Measurements from ENCODE around the gene HIVEP3.

HIVEP3 gene

DNA sequence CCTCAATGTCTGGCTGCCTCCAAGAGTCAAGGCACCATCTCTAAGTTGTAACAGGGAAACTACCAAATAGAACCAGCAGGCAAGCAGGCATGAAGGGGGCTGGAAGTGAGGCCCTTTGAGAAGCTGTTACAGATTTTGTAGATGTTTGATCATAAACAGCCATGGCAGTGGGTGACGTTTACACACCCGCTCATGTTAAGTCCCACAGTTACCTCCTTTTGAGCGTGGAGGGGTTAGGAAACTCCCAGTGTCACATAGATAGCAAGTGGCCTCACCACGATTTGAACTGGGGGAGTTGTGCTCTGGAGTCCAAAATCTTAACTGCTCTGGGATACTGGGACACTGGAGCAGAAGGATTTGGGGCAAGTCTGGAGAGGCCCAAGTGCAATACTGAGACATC lies 192.4 kb downstream of the HIVEP3 start:
- DNase-seq: no peak

DNA sequence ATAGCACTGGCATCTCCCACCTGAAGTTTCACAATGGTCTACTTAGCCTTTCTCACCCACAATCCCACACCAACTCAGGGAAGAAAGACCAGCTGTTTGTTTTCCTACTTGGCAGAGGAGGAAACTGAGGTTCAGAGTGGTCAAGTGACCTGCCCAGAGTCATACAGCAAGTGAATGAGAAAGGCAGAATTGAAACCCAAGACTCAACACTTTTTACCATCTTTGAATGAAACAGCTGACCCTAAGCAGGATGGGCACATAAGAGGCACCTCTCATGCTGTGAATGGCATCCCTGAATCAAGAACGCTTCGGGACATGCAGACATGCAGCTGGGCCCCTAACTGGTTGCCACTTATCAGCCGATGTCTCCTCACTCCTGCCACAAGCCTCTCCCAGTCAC lies 193.8 kb downstream of the HIVEP3 start:
- DNase-seq: no peak

DNA sequence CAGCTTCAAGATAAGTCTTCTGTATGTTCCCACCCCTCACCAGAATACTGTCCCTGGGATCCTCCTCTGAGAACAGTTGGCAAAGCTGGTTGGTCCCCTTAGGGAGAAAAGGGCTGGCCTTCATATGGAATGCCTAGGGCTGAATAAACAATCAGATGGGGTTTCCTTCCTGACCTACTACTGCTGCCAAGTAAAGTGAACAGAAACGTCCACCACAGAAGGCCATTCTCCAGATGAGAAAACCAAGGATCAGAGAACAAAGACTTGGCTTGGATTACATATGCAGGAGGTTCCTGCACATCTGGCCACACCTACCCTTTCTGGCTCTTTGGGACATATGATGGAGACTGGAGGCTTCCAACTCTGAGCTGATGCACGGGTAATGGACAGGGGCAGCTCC lies 194.5 kb downstream of the HIVEP3 start:
- peak; percentile 53 for DNase-seq

- no peak for DNase-seq
These were observed 194.9 kb downstream of the HIVEP3 start for GRCh38 chr1:41723786-41724185.

DNA sequence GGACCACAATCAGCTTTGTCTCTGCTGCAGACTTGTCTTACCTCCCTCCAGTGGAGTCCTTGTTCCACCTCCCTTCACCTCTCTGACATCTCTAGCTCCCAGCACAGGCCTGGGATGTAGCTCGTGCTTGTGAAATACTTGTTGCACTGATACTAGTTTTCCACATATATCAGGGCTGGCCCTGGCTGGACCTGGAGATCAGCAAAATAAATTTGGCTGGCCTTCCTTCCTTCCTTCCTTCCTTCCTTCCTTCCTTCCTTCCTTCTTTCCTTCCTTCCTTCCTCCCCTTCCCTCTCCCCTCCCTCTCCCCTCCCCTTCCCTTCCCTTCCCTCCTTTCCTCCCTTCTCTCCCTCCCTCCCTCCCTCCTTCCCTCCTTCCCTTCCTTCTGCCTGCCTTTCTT lies 196.5 kb downstream of the HIVEP3 start:
- DNase-seq: no peak

- no peak for DNase-seq
These were observed 197.8 kb downstream of the HIVEP3 start for GRCh38 chr1:41720861-41721410.

DNA sequence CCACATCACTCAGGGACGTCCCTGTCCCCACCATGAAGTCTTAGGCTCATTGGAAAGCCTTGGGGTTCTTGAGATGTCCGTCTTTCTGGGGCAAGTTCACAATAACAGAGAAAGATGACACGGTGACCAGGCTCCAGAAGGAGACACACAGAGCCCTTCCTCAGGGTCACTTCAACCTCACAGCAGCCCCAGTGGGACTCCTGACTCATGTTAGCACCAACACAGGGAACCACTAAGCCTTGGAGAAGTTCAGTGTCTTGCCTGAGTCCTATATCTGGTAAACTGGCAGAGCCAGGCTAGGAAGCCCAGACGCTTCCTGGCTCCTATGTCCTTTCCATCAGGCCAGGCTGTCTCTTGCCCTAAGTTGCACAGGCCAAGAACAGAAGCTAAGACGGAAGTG lies 199.1 kb downstream of the HIVEP3 start:
- peak; percentile 53 for DNase-seq

- no peak for DNase-seq
These were observed 199.6 kb downstream of the HIVEP3 start for GRCh38 chr1:41719128-41719527.

DNA sequence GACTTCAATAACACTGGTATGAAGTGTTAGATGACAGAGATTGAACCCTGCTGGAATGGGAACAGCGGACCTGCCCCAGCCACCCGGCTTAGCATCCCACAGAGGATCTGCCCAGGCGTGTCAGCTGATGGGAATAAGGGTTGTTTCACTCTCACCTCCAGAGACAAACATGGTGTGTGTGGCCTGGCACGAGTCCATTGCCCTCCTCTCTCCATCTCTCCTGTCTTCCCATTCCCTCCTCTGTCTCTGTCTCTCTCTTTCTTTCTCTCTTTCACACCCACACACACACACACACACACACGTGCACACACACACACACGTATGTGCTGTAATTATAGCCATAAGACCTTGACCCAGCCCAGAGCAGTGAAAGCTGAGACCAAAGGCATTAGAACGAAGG lies 200.2 kb downstream of the HIVEP3 start:
- DNase-seq: no peak

DNA sequence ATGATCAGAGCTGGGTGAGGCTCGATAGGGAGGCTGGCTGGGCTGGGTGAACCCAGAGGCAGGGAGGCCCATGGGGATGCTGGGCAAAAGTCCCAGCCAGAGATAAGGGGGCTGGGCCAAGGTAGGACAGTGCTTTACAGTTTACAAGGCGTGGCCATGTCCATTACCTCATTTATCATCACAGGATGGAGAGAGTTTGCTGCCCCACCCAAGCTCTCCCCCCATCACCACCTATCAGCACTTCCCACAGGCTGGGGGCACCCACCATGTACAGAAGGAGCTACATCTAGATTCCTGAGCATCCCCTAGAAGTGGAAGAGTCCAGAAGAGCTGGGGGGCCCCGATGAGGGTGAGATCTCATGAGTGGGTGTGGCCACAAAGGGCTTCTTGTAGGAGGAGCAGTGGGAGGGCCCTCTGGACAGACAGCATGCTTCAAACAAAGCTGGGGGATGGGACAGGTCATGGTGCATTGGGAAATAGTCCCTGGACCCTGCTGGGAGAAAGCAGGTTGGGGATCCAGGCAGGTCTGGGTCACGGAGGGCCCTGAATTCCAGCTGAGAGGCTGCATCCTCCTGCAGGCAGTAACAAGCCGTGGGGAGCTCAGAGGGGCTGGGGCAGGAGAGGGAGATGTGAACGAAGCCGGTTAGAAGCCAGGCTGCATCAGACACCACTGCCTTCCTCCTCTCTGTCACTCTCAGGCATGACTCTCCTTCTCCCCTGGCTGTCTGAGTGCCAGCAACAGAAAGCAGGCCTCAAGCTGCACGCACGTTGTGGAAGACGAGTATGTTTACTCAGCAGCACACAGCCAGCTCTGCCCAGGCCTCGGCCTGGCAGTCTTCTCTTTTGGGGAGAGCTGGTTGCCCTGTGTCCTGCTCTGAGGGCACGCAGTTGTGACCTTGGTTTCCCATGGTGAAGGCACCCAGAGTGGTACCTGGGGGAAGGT lies 202.3 kb downstream of the HIVEP3 start:
- peak; percentile 38 for DNase-seq

DNA sequence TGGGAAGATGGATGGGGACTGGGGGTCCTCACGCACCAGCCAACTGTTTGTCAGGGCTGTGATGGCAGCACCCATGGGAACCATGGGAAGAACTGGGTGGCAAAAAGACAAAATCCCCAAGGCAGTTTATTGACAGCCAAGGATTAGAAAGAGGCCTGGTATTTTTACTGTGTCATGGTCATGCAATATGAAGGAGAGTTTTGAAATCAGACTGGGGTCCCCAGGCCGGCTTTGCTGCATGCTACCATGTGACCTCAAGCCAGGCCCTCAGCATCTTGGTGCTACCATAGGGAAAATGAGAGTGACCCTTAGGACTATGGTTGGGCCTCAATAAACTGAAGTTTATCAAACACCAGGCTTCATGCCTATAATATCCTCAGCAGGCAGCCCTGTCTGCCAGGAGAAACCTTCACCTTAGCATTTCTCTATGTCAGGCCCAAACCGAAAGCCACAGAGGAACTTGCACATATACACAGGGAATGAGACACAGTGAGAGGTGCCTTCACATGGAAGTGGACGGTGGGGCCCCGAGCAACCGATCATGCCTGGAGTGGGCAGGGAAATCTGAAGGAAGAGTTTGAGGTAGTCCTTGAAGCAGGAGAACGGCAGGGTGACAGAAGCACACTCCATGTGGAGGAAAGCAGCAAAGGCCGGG lies 203.2 kb downstream of the HIVEP3 start:
- DNase-seq: no peak

DNA sequence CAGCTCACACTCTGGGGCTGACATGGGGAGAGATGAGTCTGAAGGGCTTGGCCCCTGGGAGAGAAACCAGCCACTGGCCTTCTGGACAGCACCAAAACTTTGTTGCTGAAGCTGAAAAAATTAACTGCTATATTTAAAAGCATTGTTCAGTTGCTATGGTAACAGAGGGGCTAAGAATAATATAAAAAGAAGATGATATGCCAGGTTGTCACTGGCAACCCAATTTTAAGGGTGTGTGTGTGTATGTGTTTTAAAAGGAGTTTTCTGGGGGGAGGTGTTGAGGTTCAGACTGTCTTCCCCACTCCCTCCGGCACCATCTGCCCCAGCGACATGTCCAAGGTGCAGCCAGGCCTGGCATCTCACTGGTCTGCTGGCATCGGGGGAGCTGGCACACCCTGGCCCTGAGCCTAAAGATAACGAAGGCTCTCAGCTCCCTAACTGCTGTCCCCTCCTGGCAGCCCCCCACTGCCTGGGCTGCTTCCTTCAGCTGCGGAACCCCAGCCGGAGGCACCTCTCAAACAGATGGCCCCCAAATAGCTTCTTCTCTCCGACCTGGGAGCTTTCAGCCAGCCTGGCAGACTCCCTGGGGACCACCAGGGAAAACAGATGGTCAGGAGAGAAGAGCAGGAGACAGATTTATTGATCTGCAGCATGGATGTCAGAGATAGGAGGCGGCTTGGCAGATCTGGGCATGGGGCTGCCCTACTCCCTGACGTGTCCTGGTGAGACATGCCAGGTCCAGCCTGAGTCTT lies 203.9 kb downstream of the HIVEP3 start:
- DNase-seq: peak; percentile 33

DNA sequence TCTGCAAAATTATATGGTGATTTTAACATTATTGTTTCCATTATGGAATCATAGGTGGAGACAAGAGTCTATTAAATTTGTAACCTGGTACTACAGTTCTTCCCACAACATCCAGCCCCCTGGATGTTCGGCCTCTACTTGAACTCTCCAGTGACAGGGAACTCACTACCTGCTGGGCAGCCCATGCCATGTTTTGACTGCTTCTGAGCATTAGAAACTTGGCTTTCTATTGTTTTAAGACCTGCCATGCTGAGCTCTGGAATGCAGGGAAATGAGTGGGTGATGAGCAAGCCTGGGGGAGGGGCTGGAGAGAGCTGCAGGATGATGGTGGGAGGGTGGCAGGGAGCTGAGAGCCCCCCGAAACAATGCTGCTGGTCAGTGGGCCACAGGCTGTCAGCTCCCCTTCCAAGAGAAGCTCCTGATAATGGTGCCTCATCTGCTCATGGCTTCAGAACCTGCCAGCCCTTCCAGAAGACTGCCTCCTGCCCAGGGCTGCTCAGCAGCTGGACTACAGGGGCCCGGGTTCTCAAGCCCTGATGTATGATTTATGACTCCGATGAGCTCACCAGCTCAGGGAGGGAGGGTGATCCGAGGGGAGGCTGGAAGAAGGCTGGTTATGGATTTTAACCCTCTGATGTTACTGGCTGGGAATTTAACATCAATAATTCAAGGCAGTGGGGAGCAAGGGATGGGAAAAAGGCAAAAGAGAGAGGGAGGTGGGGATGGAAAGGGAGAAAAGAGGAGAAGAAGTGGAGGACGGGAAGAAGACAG lies 205.0 kb downstream of the HIVEP3 start:
- peak; percentile 96 for DNase-seq

GRCh38 chr1:41713141-41713540 lies 205.6 kb downstream of the HIVEP3 start:
- no peak for DNase-seq

DNA sequence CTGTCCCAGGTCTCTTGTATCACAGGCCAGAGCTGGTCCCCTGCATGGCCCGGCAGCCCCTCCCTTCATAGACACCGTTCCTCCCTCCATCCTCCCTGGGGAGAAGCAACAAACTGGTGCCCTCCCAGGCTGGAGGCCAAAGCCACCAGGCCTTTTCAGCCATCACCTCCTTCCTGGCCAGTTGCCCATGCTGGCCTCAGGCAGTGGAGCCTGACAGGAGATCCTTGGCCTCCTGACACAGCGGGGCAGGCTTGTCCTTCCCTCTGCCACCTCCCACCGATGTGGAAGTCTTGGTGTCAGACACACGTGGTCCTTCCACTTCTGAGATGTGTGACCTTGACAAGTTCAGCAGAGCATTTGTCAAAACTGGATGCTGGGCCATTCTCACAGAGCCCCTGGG lies 206.0 kb downstream of the HIVEP3 start:
- DNase-seq: peak; percentile 47

GRCh38 chr1:41712081-41712480 lies 206.6 kb downstream of the HIVEP3 start:
- DNase-seq: no peak

DNA sequence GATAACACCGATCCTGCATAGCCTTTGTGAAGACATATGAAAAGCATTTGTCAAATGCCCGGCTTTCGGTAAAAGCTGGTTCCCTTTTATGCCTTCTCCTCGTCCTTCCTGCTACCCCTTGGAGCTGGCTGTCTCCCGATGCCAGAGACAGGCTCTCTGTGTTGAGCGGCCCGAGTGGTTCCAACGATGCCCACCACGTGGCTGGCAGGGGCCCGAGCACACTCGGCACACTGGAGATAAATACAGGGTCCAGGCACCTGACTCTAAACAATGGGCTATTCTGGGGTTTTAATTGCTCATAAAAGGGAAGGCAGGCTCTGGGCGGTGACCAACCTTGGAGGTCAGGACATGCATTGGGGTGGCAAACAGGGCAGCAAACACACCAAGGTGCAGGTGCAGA lies 207.1 kb downstream of the HIVEP3 start:
- no peak for DNase-seq

GRCh38 chr1:41710980-41711379 lies 207.7 kb downstream of the HIVEP3 start:
- DNase-seq: no peak

DNA sequence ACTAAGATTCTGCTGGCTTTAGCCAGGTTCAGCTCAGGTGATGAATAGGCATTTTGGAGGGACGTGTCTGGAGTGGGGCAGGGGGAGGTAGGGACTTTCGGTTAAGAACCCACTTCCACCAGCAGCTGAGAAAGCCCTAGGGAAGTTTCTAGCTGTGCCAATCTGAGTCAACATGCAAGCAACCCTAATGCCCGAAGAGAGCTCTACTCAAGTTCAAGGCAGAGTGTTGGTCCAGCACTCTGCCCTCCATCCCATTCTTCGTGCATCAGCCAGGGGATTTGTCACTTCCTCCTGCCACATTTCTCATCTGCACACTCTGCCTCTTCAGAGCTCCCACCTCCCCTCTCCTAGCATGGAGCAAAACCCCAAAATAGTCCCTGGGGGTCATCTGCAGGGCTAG lies 208.8 kb downstream of the HIVEP3 start:
- no peak for DNase-seq

DNA sequence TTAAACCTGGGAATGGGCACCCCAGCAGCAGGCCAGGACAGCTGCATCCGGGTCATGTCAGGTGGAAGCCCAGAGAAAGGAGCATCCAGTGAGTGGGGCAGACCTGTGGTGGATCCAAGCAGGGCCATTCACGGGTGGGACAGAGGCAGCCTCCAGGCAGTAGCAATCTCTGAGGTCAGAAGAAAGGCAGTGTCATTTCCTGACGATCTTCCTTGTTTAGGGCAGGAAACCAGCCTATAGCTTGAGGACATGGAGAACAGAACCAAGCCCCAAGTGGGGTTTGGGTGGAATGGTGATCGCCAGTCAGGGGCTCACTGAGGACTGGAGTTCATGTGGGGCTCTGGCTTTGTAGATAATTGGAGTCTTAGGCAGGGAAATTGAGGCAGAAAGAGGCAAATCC lies 209.4 kb downstream of the HIVEP3 start:
- DNase-seq: no peak

DNA sequence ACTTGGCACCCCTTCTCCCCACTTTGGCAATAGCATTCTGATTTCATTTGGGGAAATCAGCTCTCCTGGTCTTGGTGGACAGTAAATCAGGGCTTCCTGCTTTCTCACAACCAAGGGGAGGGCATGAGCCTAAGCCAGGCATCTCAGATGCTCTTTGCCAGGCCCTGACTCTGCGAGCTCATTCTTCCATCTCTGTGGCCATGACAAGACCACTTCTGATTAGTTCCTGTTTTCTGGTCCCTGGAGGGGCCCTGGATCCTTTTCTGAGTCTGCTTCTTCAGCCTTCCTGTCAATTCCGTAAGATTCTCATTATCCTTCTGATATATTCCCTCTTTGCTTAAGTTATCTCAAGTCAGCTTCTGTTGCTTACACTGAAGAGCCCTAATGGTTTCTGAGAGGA lies 210.4 kb downstream of the HIVEP3 start:
- DNase-seq: no peak

DNA sequence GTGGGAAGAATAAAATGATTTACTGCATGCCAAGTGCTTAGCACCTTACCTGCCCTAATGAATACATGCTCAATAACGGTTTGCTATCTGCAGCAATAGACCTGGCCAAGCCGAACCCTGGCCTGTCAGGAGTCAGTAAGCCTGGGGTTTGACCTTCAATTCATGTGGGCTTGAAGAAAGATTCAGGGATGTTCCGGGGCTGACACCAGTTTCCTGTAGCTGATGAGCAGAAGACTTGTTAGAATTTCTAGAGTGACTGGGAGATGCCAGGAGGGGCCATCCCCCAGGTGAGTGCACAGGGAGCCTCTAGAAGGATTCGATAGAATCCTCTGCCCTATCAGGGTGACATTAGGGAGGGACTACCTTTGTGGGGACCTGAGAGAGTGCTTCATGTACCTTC lies 210.9 kb downstream of the HIVEP3 start:
- no peak for DNase-seq

Measured in fibroblast of skin of back (primary cell).